ENCODE measurements around the gene TBC1D5. TPM values are rescaled to one million over a fixed set of nuclear protein-coding genes. Genes with fewer than 3 reads are reported as not detected.

TBC1D5 gene
- total and polyA plus RNA-seq, 2 of the 4 experiments (the other 2 are of a cell fraction): 16.4 to 57.0 TPM

DNA sequence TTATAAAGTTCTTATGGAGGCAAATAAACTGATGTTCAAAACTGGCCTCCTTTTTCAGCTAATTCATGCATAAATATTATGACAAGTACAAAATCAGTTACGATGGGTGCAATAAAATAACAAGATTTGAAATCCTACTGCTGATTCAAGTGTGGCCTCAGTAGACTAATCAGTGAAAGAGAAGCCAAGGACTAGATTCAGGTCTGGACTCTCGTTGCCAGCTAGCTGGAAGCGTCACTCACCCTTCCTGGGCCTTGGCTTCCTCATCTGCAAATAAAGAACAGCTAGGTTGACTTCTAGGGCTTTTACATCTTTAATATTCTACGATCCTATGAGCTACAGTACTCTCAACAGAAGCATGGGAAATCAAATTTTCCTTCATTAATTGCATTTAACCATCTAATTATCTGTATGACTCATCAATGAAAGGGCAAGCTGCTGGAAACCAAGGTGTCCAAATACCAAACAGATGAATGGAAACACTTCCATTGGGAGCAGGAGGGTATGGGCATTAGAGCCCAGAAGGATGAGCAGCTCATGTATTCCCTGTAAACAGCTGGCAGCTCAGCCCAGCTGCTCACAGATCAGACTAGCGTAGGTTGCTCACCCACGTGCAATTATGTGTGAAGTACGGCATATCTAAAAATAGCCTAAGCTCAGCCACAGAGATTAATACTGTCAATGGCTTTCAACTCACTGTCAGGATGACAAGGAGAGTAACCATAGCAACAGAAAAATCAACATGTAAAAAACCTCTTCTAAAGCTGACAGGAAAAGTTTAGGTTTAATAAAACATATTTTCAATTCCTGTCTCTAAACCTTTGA, 562.8 kb downstream of the TBC1D5 start:
- Histone ChIP-seq H2BK20ac (ENCODE audit: low read depth, low read length) (no peak overlapping the region), H3K9me3 (ENCODE audit: control insufficient read depth, insufficient read depth, low read length) (no peaks in the 10 kb centered on the region), H4K20me1 (ENCODE audit: insufficient read depth, low read length) (no peaks in the 10 kb centered on the region), H2AK5ac (ENCODE audit: low read depth, low read length) (no peak overlapping the region), H4K5ac (ENCODE audit: low read depth, low read length) (no peak overlapping the region), H3K79me1 (ENCODE audit: low read depth in 1 of 2, low read length in 2 of 2) (no peaks in the 10 kb centered on the region), H3K14ac (replicated peaks; ENCODE audit: low read depth, low read length) (no peak overlapping the region), H3K4me1 (ENCODE audit: control insufficient read depth, insufficient read depth, low read length) (peaks cover 8% of the 10 kb centered on the region), H3K9ac (ENCODE audit: low read depth, low read length) (no peak overlapping the region), H2BK15ac (ENCODE audit: low read depth, low read length) (no peak overlapping the region), H3K4me2 (ENCODE audit: low read depth, low read length) (no peak overlapping the region), H3K9me1 (ENCODE audit: insufficient read depth, low read length) (peaks cover 8% of the 10 kb centered on the region), H3K18ac (ENCODE audit: low read depth, low read length) (no peak overlapping the region), H4K91ac (ENCODE audit: insufficient read depth, low read depth, low read length) (no peak overlapping the region), H3K4me3 (ENCODE audit: insufficient read depth, low read depth, low read length) (no peak overlapping the region), H2BK120ac (ENCODE audit: low read depth, low read length) (no peak overlapping the region), H3K56ac (ENCODE audit: extremely low read depth, insufficient read depth, low read length) (no peak overlapping the region), H3K4ac (ENCODE audit: low read depth, low read length) (no peak overlapping the region), H3K27ac (ENCODE audit: insufficient read depth, low read length) (no peak overlapping the region), H2AK9ac (replicated peaks; ENCODE audit: low read depth, low read length, poor library complexity) (no peak overlapping the region), H2BK5ac (ENCODE audit: low read depth, low read length, poor library complexity, severe bottlenecking) (no peak overlapping the region), H4K8ac (ENCODE audit: low read depth in 2 of 2, low read length in 2 of 2) (no peak overlapping the region), H3K36me3 (ENCODE audit: control insufficient read depth, insufficient read depth, low read length) (no peaks in the 10 kb centered on the region), H3K23ac (ENCODE audit: low read depth, low read length) (no peak overlapping the region), H2AFZ (replicated peaks; ENCODE audit: low read length, poor library complexity) (no peak overlapping the region), H3K27me3 (ENCODE audit: control insufficient read depth, insufficient read depth, low read length) (no peaks in the 10 kb centered on the region)
- in situ Hi-C loops (cut with MboI; ENCODE audit: low sequenced_read_pairs) (no loop called here), intact Hi-C loops (cut with micrococcal nuclease) (no loop called here), dilution Hi-C loops (cut with HindIII; ENCODE audit: low sequenced_read_pairs, unreplicated experiment) (loop anchor here (25.0 kb wide), 1 partner anchor 567 kb away; the partner anchor contains the start of gene DAZL)
- no TSS peak for BruUV-seq (replicated peaks)
- TF ChIP-seq, protein P1, sequence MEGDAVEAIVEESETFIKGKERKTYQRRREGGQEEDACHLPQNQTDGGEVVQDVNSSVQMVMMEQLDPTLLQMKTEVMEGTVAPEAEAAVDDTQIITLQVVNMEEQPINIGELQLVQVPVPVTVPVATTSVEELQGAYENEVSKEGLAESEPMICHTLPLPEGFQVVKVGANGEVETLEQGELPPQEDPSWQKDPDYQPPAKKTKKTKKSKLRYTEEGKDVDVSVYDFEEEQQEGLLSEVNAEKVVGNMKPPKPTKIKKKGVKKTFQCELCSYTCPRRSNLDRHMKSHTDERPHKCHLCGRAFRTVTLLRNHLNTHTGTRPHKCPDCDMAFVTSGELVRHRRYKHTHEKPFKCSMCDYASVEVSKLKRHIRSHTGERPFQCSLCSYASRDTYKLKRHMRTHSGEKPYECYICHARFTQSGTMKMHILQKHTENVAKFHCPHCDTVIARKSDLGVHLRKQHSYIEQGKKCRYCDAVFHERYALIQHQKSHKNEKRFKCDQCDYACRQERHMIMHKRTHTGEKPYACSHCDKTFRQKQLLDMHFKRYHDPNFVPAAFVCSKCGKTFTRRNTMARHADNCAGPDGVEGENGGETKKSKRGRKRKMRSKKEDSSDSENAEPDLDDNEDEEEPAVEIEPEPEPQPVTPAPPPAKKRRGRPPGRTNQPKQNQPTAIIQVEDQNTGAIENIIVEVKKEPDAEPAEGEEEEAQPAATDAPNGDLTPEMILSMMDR (conservative IDR thresholded peaks at IDR 0.05; ENCODE audit: low read depth, low read length): no peak
- TF ChIP-seq FOS (IDR thresholded peaks at IDR 0.05; ENCODE audit: low read depth, low read length): no peak
- CTCF ChIA-PET: no interaction called here
- DNase-seq (peak; percentile 13), ATAC-seq (ENCODE audit: low read depth) (no peak)
- POLR2A ChIA-PET (ENCODE audit: unreplicated experiment): no interaction called here
- 92% methylated on average over 2 of the region's 7 CpGs; no CpG with 5 or more reads in 1 of the 2 experiments for WGBS, 2 experiments (ENCODE audit: extremely low coverage in 2 of 2, insufficient read length in 1 of 2)

Data from IMR-90 (cell line).